DND-41 (cell line): ENCODE results near the gene AMPD1.

Experiments
- ATAC-seq: fragments of 200-7000 bp; cut with Tn5 transposase; 3 replicates; pipeline ENCODE4 v1.9.1; 2021; ENCODE audit warnings: low read depth; ENCODE audit not compliant: insufficient read depth
- DNase-seq: peaks from one replicate; pipeline ENCODE4 v3.0.0-alpha.2; 2020
- H2AFZ ChIP-seq: 2 replicates; pipeline ENCODE4 v1.6.0; 2012; ENCODE audit warnings: low read depth, low read length
- H3K27ac ChIP-seq: 2 replicates; pipeline ENCODE4 v1.5.1; 2012; ENCODE audit warnings: low read length, inconsistent platforms
- H3K27me3 ChIP-seq: fragments of 200-600 bp; sonication (generic); 2 replicates; pipeline ENCODE4 v1.6.0; 2012; ENCODE audit warnings: low read length, mild to moderate bottlenecking, inconsistent platforms; ENCODE audit not compliant: insufficient read depth, poor library complexity
- H3K36me3 ChIP-seq: 2 replicates; pipeline ENCODE4 v1.5.1; 2012; ENCODE audit warnings: low read length, inconsistent platforms; ENCODE audit not compliant: insufficient read depth
- H3K4me1 ChIP-seq: 2 replicates; pipeline ENCODE4 v1.5.1; 2012; ENCODE audit warnings: mild to moderate bottlenecking, low read length; ENCODE audit not compliant: insufficient read depth
- H3K4me2 ChIP-seq: 2 replicates; pipeline ENCODE4 v1.6.0; 2012; ENCODE audit warnings: mild to moderate bottlenecking, moderate library complexity, low read length, inconsistent platforms; ENCODE audit not compliant: insufficient read depth
- H3K4me3 ChIP-seq, 2 experiments: fragments of 200-600 bp in 1 of 2; shearing (Covaris generic) in 1 of 2; 2 replicates each; pipeline ENCODE4 v1.5.1; 2012 to 2016; ENCODE audit warnings: inconsistent platforms in 2 of 2, low read length in 2 of 2, mild to moderate bottlenecking in 2 of 2, low read depth in 1 of 2, moderate library complexity in 1 of 2
- H3K79me2 ChIP-seq: 2 replicates; pipeline ENCODE4 v1.6.0; 2012; ENCODE audit warnings: low read length, inconsistent platforms; ENCODE audit not compliant: insufficient read depth
- H3K9ac ChIP-seq: 2 replicates; pipeline ENCODE4 v1.6.0; 2012; ENCODE audit warnings: low read depth, mild to moderate bottlenecking, inconsistent platforms, low read length, moderate library complexity
- H3K9me3 ChIP-seq: 2 replicates; pipeline ENCODE4 v1.5.1; 2012; ENCODE audit warnings: low read length, moderate library complexity, mild to moderate bottlenecking, inconsistent platforms; ENCODE audit not compliant: insufficient read depth, severe bottlenecking
- H4K20me1 ChIP-seq: 2 replicates; pipeline ENCODE4 v1.6.0; 2012; ENCODE audit warnings: low read length; ENCODE audit not compliant: insufficient read depth
- EZH2 ChIP-seq: IDR thresholded peaks from 3 replicates; pipeline ENCODE4 v1.6.1; 2012; ENCODE audit warnings: borderline replicate concordance, low read depth, mild to moderate bottlenecking, moderate library complexity, low read length, inconsistent platforms; ENCODE audit not compliant: severe bottlenecking
- TF ChIP-seq, protein P1 (sequence below): IDR thresholded peaks from 2 replicates; pipeline ENCODE4 v1.5.1; 2012; ENCODE audit warnings: borderline replicate concordance, low read length, moderate library complexity, mild to moderate bottlenecking; ENCODE audit not compliant: poor library complexity, severe bottlenecking; ENCODE audit errors: extremely low read depth

AMPD1 gene

DNA sequence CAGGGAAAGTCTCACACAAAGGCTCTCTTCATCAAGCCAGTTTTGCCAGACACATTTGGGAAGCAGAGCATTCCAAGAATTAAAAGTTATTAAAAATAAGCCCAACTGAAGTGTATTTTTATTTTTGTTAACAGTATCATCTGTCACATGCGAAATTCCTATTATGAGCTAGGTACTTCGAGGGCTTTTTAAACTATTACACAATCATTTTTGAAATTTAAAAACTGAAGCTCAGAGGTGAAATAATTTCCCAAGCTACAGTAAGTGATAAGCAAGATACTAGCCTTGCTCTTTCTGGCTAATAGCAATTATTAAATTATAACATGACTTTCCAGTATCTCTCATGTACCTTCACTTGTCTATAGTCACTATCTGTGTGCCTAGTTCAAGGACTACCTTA is 33.2 kb upstream of the AMPD1 start:
- no peak for DNase-seq
- no peaks in the 10 kb centered on the region for H3K27me3 ChIP-seq
- H3K36me3 ChIP-seq: peaks cover 99% of the 10 kb centered on the region
- no peak for ATAC-seq
- H3K9ac ChIP-seq: no peak overlapping the region
- H3K4me3 ChIP-seq: no peak overlapping the region
- H3K4me1 ChIP-seq: no peaks in the 10 kb centered on the region
- H2AFZ ChIP-seq: no peak overlapping the region
- no peaks in the 10 kb centered on the region for H3K9me3 ChIP-seq
- H3K79me2 ChIP-seq: peaks cover 38% of the 10 kb centered on the region
- peaks cover 9% of the 10 kb centered on the region; the same call in 1 of the 2 replicates for H4K20me1 ChIP-seq
- H3K4me2 ChIP-seq: no peak overlapping the region
- no peak overlapping the region for H3K27ac ChIP-seq
- TF ChIP-seq, protein P1, sequence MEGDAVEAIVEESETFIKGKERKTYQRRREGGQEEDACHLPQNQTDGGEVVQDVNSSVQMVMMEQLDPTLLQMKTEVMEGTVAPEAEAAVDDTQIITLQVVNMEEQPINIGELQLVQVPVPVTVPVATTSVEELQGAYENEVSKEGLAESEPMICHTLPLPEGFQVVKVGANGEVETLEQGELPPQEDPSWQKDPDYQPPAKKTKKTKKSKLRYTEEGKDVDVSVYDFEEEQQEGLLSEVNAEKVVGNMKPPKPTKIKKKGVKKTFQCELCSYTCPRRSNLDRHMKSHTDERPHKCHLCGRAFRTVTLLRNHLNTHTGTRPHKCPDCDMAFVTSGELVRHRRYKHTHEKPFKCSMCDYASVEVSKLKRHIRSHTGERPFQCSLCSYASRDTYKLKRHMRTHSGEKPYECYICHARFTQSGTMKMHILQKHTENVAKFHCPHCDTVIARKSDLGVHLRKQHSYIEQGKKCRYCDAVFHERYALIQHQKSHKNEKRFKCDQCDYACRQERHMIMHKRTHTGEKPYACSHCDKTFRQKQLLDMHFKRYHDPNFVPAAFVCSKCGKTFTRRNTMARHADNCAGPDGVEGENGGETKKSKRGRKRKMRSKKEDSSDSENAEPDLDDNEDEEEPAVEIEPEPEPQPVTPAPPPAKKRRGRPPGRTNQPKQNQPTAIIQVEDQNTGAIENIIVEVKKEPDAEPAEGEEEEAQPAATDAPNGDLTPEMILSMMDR: no peak
- TF ChIP-seq EZH2: no peak

DNA sequence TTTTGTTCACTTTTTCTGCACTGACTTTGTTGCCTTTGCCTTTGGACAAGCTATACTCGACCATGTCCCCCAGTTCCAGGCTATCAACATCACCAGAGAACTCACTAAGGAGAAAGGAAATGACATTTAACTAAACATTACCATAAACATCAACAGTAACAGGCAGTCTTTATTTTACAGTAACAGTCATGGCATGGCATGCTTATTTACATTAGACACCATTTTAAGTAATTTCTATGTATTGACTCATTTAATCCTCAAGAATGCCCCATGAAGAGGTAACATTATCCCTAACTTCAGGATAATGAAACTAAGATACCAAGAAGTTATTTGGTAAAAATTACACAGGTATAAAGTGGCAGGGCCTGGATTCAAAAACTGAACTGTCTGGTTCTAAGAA is 29.9 kb upstream of the AMPD1 start:
- Histone ChIP-seq H3K27ac (no peak overlapping the region), H2AFZ (no peak overlapping the region), H3K79me2 (peaks cover 22% of the 10 kb centered on the region; the same call in 1 of the 2 replicates), H3K27me3 (no peaks in the 10 kb centered on the region), H4K20me1 (peaks cover 12% of the 10 kb centered on the region; the same call in 1 of the 2 replicates), H3K4me1 (no peaks in the 10 kb centered on the region), H3K9me3 (no peaks in the 10 kb centered on the region), H3K36me3 (peaks cover 97% of the 10 kb centered on the region), H3K4me2 (no peak overlapping the region), H3K4me3 (no peak overlapping the region), H3K9ac (no peak overlapping the region)
- ATAC-seq (no peak), DNase-seq (no peak)
- TF ChIP-seq EZH2: no peak
- TF ChIP-seq, protein P1: no peak

DNA sequence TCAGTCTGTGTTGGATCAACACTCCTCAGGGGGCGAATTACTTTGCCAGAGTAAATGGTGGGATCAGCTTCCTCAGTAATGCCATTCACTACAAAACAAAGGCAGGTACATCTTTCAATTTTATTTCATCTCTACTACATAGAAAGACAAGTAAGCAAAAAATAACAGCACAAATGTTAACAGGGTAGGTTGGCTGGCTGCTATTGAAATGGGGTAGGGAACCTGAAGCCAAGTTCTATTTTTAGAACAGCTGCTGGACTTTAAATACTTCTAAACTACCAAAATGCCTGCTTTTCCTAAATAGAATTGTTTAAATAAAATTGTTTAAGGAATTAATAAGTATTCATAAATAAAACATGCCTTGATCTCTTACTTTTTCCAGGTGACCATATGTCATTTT is 28.6 kb upstream of the AMPD1 start:
- DNase-seq: no peak
- H3K4me3 ChIP-seq: no peak overlapping the region
- no peaks in the 10 kb centered on the region for H3K4me1 ChIP-seq
- peaks cover 97% of the 10 kb centered on the region for H3K36me3 ChIP-seq
- no peak for ATAC-seq
- H3K27me3 ChIP-seq: no peaks in the 10 kb centered on the region
- no peak for TF ChIP-seq EZH2
- TF ChIP-seq, protein P1: no peak
- peaks cover 12% of the 10 kb centered on the region; the same call in 1 of the 2 replicates for H4K20me1 ChIP-seq
- H3K4me2 ChIP-seq: no peak overlapping the region
- no peaks in the 10 kb centered on the region for H3K9me3 ChIP-seq
- H3K9ac ChIP-seq: no peak overlapping the region
- no peak overlapping the region for H2AFZ ChIP-seq
- no peak overlapping the region for H3K27ac ChIP-seq
- peaks cover 20% of the 10 kb centered on the region; the same call in 1 of the 2 replicates for H3K79me2 ChIP-seq

DNA sequence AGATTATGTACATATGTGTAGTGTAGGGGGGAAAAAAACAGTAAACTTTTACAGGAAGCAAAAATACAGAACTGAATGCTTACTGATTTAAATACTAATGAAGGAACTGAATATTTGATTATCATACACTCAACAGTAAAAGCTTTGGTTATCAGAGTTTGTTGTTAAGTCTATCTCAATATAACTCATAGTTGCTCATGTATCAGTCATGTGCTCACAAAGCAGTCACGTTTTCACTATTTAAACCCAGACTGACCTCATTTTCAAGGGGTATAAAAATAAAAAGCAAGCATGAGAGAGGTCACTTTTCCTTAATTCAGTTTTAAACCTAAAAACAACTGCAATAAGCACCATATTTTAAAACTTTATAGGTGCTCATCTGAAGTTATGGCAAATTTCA is 28.1 kb upstream of the AMPD1 start:
- Histone ChIP-seq H3K4me2 (no peak overlapping the region), H4K20me1 (peaks cover 12% of the 10 kb centered on the region; the same call in 1 of the 2 replicates), H3K4me3 (no peak overlapping the region), H3K4me1 (no peaks in the 10 kb centered on the region), H2AFZ (no peak overlapping the region), H3K79me2 (peaks cover 15% of the 10 kb centered on the region; the same call in 1 of the 2 replicates), H3K27ac (no peak overlapping the region), H3K9ac (no peak overlapping the region), H3K27me3 (no peaks in the 10 kb centered on the region), H3K36me3 (peaks cover 98% of the 10 kb centered on the region), H3K9me3 (no peaks in the 10 kb centered on the region)
- DNase-seq (no peak), ATAC-seq (no peak)
- TF ChIP-seq, protein P1: no peak
- no peak for TF ChIP-seq EZH2
